ENCODE data around the gene HPCAL1.

The HPCAL1 gene

GRCh38 chr2:10362096-10362897, 59.6 kb downstream of the HPCAL1 start:
- DNase-seq (ENCODE audit: low read depth), result no peak
- no peak overlapping the region for H3K4me3 ChIP-seq (ENCODE audit: control insufficient read depth, low read depth, low read length)
- TF ChIP-seq CTCF (IDR thresholded peaks at IDR 0.05; ENCODE audit: control insufficient read depth, insufficient read depth, low read depth, low read length, missing control alignments), result no peak

GRCh38 chr2:10362898-10363454, 60.3 kb downstream of the HPCAL1 start:
- H3K4me3 ChIP-seq (ENCODE audit: control insufficient read depth, low read depth, low read length), result no peak overlapping the region
- no peak for TF ChIP-seq CTCF (IDR thresholded peaks at IDR 0.05; ENCODE audit: control insufficient read depth, insufficient read depth, low read depth, low read length, missing control alignments)
- no peak for DNase-seq (ENCODE audit: low read depth)

GRCh38 chr2:10363861-10364610, 61.3 kb downstream of the HPCAL1 start:
- DNase-seq (ENCODE audit: low read depth), result no peak
- no peak for TF ChIP-seq CTCF (IDR thresholded peaks at IDR 0.05; ENCODE audit: control insufficient read depth, insufficient read depth, low read depth, low read length, missing control alignments)
- no peak overlapping the region for H3K4me3 ChIP-seq (ENCODE audit: control insufficient read depth, low read depth, low read length)

DNA sequence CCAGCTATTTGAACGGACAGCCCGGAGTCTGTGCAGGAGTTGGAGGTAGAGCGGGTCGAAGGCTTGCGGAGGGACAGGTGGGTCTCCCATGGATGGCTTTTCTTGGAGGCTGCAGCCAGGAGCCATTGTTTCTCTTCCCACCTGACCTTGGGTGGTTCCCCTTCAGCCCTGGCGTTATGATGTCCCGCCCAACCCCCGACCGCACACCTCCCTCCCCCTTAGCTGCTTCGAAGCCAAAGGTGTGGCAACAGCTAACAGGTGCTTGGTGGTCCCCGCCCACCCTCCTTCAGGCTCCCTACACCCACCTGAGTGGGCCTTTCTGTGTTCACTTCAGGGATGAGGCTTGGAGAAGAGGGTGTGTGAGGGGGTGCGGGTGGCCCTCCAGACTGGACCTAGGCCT, 62.7 kb downstream of the HPCAL1 start:
- H3K4me3 ChIP-seq (ENCODE audit: control insufficient read depth, low read depth, low read length), result no peak overlapping the region
- DNase-seq (ENCODE audit: low read depth), result no peak
- no peak for TF ChIP-seq CTCF (IDR thresholded peaks at IDR 0.05; ENCODE audit: control insufficient read depth, insufficient read depth, low read depth, low read length, missing control alignments)

GRCh38 chr2:10366601-10367270, 64.0 kb downstream of the HPCAL1 start:
- DNase-seq (ENCODE audit: low read depth), result no peak
- H3K4me3 ChIP-seq (ENCODE audit: control insufficient read depth, low read depth, low read length), result no peak overlapping the region
- TF ChIP-seq CTCF (IDR thresholded peaks at IDR 0.05; ENCODE audit: control insufficient read depth, insufficient read depth, low read depth, low read length, missing control alignments), result no peak
